GM19240 (cell line): ENCODE measurements around the gene AK5.

ENCODE experiments used
- DNase-seq: peaks from one replicate; pipeline ENCODE4 v3.0.0; 2011; ENCODE audit warnings: low spot score; ENCODE audit not compliant: insufficient read length

AK5 gene

DNA sequence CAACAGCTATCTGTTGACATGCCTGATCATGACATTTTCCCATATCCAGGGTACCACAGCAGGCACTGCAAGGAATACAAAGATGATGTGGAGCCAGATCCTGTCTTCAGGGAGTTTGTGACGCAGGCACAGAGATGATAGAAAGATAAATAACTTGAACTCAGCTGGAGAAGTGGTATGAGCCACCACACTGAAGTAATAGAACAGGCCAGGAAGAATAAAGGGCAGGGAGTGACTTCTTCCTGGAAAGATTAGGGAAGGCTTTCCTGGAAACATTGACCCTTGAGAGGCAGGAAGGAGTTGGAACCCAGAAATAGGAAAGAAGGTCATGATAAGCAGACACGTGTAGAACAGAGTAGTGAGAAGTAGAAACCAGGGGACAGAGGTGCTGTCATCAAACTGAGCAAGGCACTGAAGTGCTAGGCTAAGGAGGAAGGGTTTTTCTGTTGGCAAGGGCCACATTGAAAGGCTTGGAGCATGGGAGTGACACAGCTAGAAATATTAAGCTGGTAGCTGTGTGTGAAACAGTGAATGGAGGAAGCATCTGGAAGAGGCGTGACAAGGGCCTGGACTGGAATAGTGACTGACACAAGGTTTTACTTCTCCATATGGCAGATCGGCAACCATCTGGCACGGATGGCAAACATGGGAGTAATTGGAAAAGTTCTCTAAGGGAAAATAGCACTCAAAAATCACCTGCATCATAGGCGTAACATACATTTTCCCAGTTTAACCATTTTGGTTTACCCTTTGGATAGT lies 68.4 kb downstream of the AK5 start:
- no peak for DNase-seq

DNA sequence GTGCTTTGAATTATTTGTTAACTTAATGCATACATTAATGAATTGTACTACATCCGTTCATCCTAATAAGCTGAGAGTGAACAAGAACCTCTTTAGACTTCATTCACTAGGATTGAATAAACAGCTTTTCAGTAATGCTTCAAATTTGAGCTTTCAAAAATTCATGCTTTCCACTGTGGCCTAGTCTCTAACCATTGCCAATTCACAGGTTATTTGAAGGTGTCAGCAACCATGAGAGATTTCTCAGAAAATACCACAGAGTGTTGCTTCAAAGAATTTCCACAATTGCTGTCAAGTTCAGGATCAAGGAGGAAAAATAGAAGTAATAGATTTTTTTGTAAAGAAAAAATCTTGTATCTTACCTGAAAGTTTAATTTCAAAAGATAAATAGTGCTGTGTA lies 72.7 kb downstream of the AK5 start:
- no peak for DNase-seq

DNA sequence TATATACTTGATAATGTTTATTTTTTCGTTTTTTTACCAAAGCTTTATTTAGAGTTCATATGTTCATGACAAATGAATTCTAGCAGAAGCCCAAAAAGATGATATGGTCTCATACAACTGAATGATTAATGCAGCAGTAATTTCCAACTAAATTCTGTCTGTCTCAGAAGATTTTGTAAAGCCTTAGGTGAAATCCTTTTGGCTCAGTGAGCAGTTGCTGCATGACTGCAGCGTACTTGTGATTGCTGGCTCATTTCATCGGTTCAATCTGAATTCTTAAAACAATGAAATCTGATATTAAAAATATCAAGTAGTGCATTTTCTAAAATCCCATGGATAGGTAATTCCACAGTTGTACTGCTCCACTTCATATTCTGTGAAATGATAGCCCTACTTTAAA lies 73.2 kb downstream of the AK5 start:
- no peak for DNase-seq

DNA sequence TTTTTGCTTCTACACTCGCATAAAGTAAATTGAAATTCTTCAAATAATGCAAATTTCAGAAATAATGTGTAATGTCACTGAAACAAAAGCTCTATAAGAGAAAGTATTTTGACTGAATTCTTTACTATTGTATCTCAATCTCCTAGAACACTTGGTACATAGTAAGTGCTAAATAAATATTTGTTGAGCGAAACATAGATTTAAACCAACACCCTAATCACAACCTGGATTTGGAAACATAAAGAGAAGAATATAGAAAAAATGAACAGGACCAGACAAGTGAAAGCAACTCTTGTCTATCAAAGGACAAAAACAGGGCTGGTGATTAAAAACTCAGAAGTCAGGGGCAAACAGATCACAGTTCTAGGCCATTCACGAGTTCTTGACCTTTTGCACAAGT lies 74.3 kb downstream of the AK5 start:
- DNase-seq: no peak

DNA sequence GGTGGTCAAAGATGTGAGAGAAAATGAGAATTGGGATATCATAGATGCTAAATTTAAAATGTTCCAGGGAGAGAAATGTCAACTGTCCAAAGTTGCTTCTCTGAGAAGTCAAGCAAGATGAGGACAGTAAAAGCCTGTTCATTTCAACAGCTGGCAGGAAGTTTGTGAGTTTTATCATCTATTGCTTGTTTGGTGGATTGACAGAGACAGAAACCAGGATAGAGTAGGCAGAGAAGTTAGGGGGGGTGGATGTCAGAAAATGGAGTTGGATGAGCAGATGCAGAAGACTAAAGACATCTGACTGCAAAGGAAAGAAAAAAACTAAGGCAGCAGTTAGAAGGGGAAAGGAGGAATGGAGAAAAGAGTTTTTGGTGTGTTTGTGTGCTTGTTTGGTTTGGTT lies 78.4 kb downstream of the AK5 start:
- no peak for DNase-seq

DNA sequence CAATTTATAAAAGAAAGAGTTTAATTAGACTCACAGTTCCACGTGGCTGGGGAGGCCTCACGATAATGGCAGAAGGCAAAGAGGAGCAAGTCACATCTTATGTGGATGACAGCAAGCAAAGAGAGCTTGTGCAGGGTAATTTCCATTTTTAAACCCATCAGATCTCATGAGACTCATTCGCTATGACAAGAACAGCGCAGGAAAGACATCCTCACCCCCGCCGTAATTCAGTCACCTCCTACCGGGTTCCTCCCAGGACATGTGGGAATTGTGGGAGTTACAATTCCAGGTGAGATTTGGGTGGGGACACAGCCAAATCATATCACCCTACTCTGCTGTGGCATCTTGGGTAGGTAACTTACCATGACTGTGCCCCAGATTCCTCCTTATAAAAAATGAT lies 79.8 kb downstream of the AK5 start:
- DNase-seq: no peak

DNA sequence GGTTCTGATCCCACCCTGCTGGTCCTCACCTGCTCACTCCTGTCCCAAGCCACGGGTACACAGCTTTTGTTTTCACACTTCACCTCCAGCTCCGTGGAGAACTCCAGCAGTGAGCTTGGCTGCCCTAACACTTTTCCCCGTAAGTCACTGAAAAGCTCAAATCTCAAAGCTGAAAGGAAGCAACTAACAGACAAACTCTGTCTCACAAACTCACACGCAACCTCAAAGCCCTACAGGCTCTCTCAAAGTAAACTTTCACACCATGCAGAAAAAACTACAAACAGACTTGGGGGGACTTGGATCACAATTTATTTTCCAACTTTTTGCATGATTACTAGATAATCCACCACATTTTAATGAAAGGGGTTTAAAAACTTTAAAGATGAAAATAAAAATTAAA lies 88.3 kb downstream of the AK5 start:
- no peak for DNase-seq

DNA sequence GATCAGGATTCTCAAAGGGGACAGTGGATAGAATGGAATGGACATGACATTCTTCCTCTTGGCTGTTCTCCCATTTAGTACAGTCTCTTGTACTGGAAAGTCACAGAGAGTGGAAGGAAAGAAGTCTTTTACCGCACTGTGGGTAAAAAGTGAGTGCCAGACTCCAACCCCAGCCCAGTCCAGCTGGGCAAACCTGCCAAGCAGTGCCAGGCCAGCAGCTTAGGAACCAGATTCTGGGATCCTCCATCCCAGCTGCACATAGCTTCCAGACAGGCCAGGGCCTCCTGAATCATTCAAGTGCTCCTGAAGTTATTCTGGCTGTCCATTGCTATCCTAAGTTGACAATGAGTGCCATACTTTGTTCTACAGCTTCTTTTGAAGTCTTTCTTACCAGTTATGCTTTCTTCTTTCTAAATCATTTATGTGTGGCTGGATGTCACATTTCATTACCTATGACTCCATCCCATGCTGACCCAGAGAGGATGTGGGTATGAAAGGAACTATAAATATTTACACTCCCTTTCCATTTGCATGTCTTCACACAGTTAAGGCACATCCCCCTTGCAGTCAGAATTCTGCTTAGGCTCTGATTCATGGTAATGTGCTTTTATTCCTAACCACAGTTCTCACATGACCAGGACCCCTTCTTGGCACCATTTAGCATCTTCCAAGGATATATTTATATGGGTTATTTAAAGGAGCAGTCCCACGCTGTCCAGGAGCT lies 88.9 kb downstream of the AK5 start:
- no peak for DNase-seq

DNA sequence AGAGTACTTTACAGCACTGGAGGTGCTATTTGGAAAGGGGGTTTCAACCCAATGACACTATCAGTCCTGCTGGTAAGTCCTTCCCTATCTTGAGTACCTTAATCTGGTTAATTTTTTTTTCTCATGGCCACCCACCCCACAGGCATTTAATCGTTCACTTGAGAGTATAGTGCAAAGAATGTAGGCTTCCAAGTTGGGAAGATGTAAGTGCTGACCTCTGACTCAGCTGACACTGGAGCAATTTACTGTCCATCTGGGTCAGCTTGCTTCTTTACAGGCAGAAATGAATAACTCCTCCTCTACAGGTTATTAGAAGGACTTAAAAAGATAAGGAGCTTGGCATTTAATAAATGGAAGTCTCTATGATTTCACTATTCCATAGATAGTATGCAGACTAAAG lies 89.6 kb downstream of the AK5 start:
- no peak for DNase-seq

DNA sequence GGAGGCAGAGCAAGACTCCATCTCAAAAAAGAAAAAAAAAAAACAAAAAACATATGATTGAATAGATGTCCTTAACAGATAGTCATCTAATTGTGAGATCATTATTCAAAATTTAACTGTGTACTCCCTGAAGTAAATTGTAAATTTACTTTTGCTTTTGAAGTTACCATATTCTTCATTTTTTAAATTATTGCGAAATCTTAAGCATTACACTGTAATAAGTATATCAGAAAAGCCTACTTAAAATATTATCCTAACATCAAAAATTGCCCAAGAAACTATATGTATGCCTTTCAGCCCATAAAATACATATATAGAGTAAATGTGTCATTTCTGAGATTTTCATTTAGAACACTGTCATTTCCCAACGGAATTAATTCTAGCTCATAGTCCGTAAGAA lies 91.9 kb downstream of the AK5 start:
- no peak for DNase-seq

DNA sequence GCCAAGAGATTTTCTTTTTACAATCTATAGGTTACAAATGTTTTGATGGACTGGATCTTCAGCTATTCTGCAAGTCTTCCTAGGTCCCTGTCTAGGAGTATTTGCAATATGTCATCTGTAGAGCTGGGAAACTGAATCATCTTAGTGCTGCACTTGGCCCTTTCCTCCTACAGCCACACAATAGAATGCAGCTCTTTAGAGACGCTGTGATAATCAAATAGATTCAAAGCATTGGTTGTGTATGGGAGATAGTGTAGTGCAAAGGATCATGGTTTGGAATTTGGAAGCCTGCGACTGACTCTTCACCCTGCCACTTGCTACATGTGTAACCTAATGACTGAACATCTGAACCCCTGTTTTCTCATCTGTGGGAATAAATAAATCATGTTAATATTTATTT lies 93.7 kb downstream of the AK5 start:
- DNase-seq: no peak

DNA sequence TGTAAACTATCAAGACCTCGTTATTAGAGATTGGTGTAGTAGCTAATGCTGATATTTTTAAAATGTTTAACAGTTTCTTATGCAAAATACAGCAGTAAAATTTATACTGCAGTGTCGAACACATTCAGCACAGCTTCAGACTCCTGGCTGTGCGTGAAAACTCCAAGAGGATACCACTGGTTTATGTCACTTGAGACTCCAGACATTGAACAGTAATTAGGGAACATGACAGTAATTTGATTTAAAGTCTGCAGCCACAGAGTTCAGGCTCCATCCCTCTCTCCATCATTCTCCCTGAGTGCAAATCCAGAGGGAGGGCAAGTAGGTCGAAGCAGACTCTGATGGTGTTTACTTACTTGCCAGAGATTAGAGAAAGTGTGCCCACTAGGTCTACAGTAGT lies 94.2 kb downstream of the AK5 start:
- no peak for DNase-seq

DNA sequence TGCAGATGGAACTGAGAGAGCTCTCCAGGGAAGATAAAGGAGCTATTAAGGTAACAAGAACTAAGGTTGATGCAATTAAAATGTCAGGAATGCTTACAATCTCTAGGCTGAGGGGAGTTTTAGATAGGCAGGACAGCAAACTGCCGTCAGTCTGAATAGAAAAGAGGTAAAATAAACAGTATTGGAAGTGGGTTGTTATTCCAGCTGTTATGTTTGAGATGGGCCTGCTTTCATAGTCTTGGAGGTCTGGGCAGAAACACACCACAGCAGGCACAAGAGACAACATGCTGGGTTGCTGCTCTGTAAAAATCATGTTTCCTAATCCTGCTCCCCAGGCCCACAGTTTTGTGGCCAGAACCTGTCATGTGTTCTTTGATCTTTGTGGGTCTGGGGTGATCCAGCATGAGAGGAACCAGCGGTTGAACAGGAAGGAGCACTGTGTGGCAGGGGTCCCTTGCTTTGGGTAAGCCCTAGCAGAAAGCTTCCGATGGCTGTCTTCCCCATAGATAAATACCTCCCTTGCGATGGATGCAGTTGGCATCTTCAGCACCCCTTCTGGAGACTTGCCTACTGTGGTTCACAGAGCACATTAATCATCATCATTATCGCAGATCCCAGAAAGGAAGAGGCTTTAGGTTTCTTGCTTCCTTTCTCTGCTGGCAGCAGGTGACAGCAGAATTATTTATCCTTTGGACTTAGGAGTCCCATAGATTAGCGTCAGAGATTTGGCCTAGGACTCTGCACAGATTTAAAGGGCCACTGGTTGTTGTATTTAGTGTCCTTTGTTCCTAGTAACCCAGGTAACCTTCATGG lies 97.1 kb downstream of the AK5 start:
- DNase-seq: no peak

DNA sequence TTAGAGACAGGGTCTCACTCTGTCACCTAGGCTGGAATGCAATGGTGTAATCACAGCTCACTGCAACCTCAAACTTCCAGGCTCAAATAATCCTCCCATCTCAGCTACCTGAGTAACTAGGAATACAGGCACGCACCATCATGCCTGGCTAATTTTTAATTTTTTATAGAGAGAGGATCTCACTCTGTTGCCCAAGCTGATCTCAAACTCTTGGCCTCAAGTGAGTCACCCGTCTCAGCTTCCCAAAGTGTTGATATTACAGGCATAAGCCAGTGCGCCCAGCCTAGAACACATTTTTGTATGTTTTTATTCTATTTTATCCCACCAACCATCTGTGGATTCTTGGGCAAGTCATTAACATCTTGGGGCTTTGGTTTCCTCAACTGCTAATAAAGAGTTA lies 100.5 kb downstream of the AK5 start:
- DNase-seq: no peak

DNA sequence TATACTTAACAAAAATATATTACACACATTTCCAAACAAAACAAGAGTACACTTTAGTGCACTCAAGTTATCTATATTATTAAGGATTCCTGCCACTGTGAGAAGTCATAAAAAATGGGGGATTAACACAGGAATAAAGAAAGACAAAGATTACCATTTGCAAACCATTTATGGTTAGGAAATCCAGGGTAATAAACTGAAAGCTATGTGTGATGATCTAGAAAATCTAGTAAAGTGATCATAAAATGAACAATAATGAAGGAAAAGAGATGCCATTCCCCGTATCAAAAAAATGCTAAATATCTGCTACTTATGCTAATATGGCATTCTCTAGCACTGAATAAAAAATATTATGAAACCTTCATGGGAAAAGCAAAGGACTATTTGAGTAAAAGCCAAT lies 101.4 kb downstream of the AK5 start:
- no peak for DNase-seq

DNA sequence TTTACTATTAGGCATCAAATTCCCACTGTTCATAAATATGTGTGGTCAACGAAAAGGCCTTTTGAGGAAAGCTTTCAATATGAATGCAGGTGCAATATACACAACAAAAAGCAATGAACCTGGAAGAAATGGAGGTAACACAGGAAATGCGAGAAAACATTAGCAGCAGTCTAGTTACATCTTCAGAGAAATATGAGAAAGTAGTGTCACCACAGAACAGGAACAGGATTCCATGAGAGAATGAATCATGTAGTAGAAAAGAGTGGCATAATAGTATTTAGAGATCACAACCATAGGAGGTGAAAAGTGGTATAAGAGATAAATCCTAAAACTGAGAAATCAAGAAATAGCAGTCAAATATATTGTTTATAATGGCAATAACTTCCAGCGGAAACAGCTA lies 103.7 kb downstream of the AK5 start:
- no peak for DNase-seq

DNA sequence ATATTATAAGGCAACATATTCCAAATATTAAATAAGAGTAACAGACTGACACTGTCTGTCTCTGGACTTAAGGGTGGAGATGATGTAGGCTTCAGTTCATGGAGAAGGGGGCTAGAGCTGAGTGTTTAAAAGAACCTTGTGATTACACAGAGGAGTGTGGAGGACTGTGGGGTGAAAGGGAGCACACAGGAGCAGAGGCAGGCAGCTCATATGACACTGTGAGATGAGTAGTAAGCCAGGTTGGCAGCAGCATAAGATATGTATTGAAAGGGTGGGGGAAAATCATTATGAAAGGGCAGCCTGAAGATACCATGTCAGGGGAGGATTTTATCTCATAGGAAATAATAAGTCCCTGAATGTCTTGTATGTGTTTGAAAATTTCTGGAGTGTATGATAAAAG lies 104.5 kb downstream of the AK5 start:
- DNase-seq: no peak

DNA sequence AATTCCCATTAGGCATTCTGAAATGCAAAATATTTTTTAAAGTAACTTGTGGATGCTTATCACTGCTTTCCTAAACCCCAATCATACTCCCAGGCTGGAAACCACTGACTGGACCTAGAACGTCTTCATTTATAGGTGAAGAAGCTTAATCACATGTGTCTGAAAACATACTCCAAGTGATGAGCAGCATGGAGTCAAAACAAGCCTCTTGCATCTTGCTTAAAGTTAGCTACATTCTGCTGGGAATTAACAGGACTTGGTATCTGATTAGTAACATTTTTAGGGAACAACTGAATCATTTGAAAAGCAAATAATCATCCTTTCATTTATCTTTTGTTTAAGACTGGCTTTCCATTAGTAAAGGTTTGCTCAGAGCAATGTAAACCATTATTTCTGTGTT lies 105.7 kb downstream of the AK5 start:
- DNase-seq: no peak

DNA sequence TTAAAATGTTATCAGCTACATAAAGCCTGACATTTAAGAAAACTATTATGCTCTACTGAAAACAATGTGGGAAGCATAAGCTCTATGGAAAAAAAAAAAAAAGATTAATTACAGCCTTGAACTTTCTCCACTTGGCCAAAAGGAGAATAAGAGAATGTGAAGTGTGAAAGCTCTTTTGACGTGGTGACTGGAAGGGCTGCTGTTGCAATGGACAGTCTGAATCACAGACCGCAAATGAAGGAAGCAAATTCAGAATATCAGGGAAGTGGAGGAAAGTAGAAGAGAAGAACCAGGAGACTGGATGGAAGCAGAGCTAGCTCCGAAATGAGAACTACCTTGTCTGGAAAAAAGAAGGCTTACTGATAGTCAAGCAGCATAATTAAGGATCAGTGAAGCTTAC lies 106.8 kb downstream of the AK5 start:
- DNase-seq: no peak

DNA sequence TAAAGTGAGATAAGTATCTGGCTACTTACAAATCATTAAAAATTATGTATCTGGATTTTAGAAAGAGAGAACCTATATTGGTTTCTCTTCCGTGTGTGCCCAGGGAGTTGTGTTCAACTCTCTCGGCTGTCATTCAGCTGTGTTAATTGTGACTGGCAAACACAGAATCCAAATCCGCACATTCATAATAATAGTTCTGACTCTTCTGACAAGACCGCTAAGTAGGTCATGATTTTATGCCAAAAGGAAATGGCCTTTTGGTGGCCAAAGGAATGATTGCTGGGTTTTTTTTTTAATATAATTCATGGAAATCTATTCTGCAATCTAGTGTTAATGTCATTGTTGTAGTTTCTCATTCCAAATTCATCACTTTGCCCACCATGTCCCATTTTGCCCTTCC lies 110.7 kb downstream of the AK5 start:
- no peak for DNase-seq

DNA sequence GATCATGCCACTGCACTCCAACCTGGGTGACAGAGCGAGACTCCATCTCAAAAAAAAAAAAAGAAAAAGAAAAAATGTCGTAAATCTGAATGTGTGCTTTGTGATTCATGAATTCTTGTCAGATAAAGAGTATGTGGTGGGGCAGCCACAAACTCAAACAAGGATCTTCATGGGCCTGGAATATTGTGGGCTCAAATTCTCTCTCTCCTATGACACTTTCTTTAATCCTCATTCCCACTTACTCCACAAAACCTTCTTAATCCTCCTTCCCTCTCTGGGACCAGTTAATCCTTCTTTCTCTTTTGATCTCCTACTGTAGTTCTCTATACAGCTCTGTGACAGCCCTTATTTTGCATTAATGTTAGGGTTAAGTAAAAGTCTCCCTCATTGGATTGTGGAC lies 112.3 kb downstream of the AK5 start:
- no peak for DNase-seq

DNA sequence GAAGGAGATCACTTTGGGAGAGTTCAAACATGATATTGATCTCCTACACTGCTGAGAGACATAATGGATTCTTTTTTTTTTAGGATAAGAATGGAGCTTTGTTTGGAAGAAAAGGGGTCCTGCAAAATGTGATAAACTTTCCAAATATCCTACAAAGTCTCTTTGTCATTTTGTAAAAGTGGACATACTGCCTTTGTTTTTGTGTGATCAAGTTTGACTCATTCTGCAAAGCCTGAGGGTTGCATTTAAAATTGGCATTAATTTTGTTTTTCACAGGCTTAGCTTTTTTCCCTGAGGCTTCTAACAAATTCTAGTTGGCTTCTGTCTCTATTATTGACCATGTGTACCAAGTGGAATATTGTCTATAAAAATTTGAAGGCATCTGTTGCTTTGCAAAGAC lies 113.2 kb downstream of the AK5 start:
- no peak for DNase-seq

DNA sequence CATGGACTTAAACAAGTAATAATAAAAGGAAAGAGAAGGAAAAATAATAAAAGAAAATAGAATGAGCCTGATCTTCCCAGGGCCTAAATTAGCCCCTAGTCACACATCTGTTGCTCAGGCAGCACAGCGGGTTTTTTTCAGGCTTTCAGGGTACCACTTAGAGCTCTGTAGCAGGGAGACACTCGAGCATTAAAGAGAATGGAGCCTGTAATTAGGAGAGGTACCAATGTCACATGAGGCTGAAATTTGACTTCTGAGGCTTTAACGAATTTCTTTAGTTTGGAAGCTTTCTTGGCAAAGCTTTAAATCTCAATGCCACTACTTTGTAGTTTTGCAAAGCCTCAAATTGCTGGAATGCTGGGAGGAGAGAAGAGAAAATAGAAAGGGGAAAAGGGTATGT lies 116.3 kb downstream of the AK5 start:
- DNase-seq: no peak
